AG04450 (cell line): ENCODE results near the gene EPN1. TPM values are rescaled to one million over a fixed set of nuclear protein-coding genes. Genes with fewer than 3 reads are reported as not detected.

Experiments
- CTCF ChIA-PET: fragments of 300-600, 350-600 bp; formaldehyde crosslinking; extraction: SDS; loops from one replicate; lab custom pipeline; 2022; ENCODE audit warnings: antibody characterized with exemption, inconsistent platforms; lab: Charles Lee
- POLR2A ChIA-PET: fragments of 350-600 bp; formaldehyde crosslinking; extraction: SDS; loops from one replicate; lab custom pipeline; 2021; ENCODE audit warnings: antibody characterized with exemption, inconsistent platforms; lab: Yijun Ruan, JAX
- DNase-seq: peaks from one replicate; pipeline ENCODE4 v3.0.0-alpha.2; 2011; ENCODE audit warnings: low read depth, low spot score
- H3K27ac ChIP-seq: one replicate; pipeline ENCODE4 v1.5.1; 2012; ENCODE audit warnings: low read depth, low read length, control low read depth
- H3K27me3 ChIP-seq: one replicate; pipeline ENCODE4 v1.6.0; 2012; ENCODE audit warnings: low read length; ENCODE audit not compliant: control insufficient read depth, insufficient read depth
- H3K4me3 ChIP-seq: 2 replicates; pipeline ENCODE4 v1.5.1; 2011; ENCODE audit warnings: mild to moderate bottlenecking, low read depth, low read length, control low read depth
- H3K9me3 ChIP-seq: 2 replicates; pipeline ENCODE4 v1.5.1; 2012; ENCODE audit warnings: low read length; ENCODE audit not compliant: control insufficient read depth, insufficient read depth
- CTCF ChIP-seq: IDR thresholded peaks from 2 replicates; pipeline ENCODE4 v1.5.1; 2011; ENCODE audit warnings: low read depth, low read length, control low read depth, inconsistent platforms
- polyA plus RNA-seq: library from polyadenylated mRNA; depleted of rRNA; stranded (reverse); fragments of >200 nt; gene quantifications from 2 replicates; pipeline ENCODE4 v1.2.3, GENCODE V29; 2011

EPN1 gene
- polyA plus RNA-seq, 1 experiment: 32.1 TPM

- POLR2A ChIA-PET: interaction anchor here (0.6 kb wide), 1 partner anchor 9 kb away, joined by 7 read pairs; no protein-coding TSS in a partner anchor
- DNase-seq: no peak
- no peaks in the 10 kb centered on the region for H3K27me3 ChIP-seq
- H3K4me3 ChIP-seq: no peak overlapping the region
- H3K27ac ChIP-seq: no peak overlapping the region
- H3K9me3 ChIP-seq: no peaks in the 10 kb centered on the region; the same call in 1 of the 2 replicates
- no peak for TF ChIP-seq CTCF
- CTCF ChIA-PET: no interaction called here
These were observed 5.4 kb upstream of the EPN1 start for GRCh38 chr19:55669418-55670279.

GRCh38 chr19:55670280-55671053 lies 4.6 kb upstream of the EPN1 start:
- no peaks in the 10 kb centered on the region for H3K27me3 ChIP-seq
- TF ChIP-seq CTCF: no peak
- no peaks in the 10 kb centered on the region; the same call in 1 of the 2 replicates for H3K9me3 ChIP-seq
- no peak for DNase-seq
- no peak overlapping the region for H3K4me3 ChIP-seq
- ChIA-PET CTCF (interaction anchor here (0.8 to 2.0 kb wide), 6 partner anchors 12 to 413 kb away, joined by 3 to 22 read pairs (median 6); no protein-coding TSS in a partner anchor), POLR2A (no interaction called here)
- no peak overlapping the region for H3K27ac ChIP-seq

GRCh38 chr19:55671054-55671378 lies 4.0 kb upstream of the EPN1 start:
- Histone ChIP-seq H3K27ac (no peak overlapping the region), H3K27me3 (no peaks in the 10 kb centered on the region), H3K9me3 (no peaks in the 10 kb centered on the region; the same call in 1 of the 2 replicates), H3K4me3 (no peak overlapping the region)
- no peak for DNase-seq
- no peak for TF ChIP-seq CTCF
- ChIA-PET CTCF (interaction anchor here (0.8 to 2.0 kb wide), 10 partner anchors 9 to 414 kb away, joined by 3 to 22 read pairs (median 6); no protein-coding TSS in a partner anchor), POLR2A (interaction anchor here (0.5 kb wide), 1 partner anchor 36 kb away, joined by 4 read pairs; no protein-coding TSS in a partner anchor)

GRCh38 chr19:55672418-55672817 lies 2.6 kb upstream of the EPN1 start:
- TF ChIP-seq CTCF: no peak
- no peak overlapping the region for H3K27ac ChIP-seq
- DNase-seq: no peak
- CTCF ChIA-PET: interaction anchor here (0.7 to 2.0 kb wide), 7 partner anchors 10 to 405 kb away, joined by 3 to 22 read pairs (median 8); no protein-coding TSS in a partner anchor
- H3K9me3 ChIP-seq: no peaks in the 10 kb centered on the region; the same call in 1 of the 2 replicates
- H3K4me3 ChIP-seq: no peak overlapping the region
- POLR2A ChIA-PET: no interaction called here
- H3K27me3 ChIP-seq: no peaks in the 10 kb centered on the region
